Measurements from ENCODE around the gene TMEM14A.
A peak's percentile ranks its signal among the peaks of the same experiment; 100 is the strongest.
"Not testable (repeated sequence)": the region's sequence is repeated elsewhere in the genome, so short reads cannot be mapped to it uniquely, and the experiment has no call there.

TMEM14A gene

DNA sequence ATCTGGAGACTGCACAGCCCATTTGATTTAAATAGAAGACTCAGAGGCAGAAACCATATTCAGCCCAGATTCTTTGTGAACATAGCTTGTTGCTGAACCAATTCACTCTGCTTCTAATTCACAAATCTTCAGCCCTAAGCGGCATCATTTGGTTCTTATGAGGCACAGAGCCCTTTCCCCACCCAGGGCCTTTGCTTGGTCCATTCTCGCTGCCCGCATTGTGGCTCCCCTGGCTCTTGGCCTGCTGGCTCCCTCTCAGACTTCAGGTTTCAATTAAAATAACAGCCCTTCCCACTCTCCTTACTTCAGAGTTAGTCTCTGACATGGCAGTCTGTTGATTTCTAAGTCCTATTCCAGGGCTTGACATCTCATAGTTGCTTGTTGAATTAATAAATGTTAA is 9.4 kb upstream of the TMEM14A start:
- DNase-seq = no peak

DNA sequence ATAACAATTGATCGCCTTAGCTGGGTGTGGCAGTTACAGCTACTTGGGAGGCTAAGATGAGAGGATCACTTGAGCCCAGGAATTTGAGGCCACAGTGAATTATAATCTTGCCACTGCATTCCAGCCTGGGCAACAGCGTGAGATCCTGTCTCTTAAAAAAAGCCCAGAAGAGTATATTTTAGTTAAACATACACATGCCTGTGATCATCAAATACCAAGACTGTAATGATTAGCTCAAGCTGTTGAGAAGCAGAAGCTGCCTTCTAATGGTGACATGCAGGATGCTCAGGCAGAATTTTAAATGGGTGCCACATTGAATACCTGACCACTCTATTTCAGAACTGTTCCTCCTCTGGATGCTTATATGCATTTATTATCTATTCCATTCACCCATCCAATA is 8.9 kb upstream of the TMEM14A start:
- DNase-seq = no peak

DNA sequence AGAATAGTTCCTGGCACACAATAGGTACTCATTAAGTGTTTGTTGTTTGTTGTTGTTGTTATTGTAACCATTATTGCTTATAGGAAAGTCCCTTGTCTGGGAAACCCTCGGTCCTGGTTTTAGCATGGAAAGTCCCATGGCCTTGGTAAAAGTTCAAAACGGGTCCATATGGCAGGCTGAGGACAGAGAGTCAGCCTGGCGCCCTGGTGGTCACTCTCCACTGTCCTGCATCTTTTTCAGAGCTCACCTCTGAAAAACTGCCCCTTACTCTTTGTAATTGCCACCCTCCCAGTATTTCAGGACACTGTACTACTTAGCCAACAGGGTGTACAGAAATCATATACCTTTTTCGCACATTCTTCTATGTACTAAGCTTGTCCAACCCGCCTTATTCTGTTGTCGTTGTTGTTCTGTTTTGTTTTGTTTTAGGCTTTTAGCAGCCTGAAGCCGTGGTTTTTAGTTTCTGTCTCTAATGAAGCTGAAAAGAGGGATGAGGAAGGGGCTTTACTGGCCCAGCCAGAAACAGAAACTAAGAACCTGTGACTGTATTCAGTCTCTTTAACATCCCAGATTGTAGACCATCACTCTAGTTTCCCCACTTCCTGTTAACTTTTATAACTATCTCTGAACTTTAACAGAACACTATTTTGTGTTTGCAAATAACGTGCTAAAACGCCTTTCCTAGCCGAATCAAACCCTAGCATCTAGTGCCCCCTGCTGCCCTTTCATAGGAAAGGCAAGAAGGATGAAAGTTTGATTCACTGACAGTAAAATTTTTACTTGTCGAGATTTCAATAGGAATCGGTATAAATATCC is 7.6 kb upstream of the TMEM14A start:
- DNase-seq = peak; percentile 52

DNA sequence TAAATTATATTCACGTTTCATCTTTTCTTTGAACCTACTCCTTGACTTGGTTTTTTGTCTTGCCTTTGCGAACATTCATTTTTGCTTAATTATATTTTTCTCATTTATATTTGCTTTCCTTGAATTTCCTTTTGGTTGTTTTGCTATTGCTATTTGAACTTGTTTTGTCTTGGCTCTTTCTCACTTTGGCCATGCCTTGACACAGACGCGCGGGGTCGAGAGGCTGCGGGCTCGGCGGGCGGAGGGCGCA is 7.1 kb upstream of the TMEM14A start:
- DNase-seq = no peak

DNA sequence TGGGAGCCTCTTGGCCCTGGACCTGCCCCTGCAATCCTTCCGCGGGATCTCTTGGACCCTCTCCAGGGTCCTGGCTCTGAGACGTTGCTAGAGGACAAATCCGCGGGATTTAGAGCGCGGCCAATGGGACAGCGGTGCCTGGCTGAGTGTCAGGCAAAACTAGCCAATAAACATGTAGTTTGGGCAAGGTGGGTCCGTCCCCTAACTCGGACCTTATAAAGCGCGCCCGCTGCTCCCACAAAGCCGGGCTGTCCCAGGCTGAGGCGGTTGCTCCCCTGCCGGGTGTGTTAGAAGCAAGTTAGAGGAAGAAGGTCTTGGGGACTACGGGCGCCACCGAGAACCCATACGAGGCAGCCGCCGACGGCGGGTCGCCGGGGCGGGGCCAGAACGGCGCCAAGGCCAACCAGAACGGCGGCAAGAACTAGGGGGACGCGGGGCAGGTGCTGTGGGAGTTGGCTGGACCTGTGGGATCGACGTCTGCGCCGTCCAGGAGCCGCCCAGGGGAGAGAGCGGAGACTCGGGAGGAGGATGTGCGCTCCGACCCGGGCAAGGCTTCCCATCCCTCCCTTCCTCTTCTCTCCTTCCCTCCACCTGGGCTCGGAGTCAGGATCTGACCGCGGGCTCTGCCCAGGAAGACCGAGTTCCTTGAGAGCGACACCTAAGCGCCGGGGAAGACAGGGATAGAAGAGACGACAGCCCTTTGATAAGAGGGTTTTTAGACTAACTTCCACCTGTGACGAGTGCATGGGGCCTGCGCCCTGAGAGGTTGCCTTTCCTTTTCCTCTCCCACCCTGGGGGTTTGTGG is 6.5 kb upstream of the TMEM14A start:
- peak; percentile 94 for DNase-seq

DNA sequence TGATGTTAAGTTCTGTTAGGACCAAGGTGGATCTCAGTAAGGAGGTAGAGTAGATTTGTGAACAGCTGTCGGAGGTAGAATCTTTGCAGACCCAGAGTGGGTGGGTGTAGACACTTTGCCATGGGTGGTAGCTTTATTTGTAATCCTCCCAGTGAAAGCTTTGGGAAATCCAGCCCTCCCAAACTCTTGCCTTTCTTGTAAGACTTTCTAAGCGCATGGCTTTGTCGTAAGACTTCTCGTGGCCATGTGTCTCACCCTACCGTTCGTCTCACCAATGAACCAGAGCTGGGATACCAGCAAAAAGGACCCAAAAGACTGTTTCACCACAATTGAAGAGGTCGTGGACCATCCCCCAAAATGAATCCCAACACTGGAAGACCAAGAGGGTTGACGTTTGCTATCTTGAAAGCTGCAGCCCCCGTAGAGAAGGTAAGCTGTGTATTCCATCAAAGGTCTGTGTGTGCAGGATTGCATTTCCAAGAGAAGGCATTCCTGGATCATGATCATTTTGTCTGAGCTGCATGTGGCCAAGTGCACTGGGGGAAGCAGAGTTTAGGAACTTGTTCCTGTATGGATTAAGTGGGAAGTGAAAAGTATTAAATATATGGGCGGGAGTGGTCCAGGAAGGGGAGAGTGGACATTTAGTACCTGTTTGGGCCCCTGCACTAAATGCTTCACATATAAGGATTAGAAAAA is 5.8 kb upstream of the TMEM14A start:
- DNase-seq = no peak

DNA sequence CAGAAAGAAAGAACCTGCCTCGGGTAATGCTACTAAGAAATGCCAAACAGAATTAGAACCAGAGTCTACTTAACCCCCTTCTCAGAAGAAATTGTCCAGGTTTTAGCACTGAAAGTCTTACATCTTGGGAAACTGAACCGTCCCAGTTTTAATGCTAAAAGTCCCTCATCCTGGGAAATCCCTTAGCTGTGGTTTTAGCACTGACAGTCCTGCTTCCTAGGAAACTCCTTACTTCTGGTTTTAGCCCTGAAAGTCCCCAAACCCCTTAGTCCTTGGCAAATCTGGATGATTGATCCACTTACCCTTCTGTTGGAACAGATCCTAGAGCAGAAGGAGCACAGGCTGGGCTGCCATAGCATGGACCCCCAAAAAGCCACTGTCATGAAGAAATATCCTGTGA is 4.8 kb upstream of the TMEM14A start:
- DNase-seq = no peak

DNA sequence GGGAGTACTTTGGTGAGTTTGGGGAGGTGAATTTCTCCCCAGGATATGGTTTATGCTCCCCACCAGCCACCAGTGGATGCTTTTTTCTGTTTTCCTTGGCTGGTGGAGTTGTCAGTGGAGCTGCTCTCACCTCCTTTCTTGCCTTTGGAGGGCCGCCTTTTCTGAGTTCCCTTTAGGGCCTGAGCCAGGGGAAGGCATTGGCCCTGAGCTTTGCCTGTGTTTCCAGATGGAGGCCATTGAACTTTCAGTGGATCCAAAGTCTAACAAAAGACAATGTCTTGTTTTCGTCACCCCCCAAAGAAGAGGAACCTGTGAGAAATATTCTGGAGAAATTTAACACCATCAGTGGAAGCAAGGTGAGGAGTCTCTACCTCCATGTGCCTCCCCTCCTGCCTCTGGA is 4.4 kb upstream of the TMEM14A start:
- DNase-seq = no peak

DNA sequence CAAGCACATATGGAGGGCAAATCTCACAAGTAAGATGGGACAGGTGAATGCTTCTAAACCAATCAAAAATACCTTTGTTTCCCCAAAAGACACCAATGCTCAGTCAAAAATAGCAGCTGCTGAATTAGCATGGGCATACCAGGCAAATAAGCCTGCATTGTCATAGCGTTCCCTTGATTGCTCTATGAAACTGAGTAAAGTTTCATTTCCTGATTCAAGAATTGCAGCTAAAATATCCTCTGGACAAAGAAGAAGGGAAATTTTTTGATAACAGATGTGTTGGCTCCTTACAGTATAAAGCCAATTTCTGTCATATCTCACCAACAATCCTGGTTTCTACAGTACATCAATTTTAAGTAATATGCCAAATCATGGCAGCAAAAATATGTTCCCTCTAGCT is 3.3 kb upstream of the TMEM14A start:
- DNase-seq = no peak

DNA sequence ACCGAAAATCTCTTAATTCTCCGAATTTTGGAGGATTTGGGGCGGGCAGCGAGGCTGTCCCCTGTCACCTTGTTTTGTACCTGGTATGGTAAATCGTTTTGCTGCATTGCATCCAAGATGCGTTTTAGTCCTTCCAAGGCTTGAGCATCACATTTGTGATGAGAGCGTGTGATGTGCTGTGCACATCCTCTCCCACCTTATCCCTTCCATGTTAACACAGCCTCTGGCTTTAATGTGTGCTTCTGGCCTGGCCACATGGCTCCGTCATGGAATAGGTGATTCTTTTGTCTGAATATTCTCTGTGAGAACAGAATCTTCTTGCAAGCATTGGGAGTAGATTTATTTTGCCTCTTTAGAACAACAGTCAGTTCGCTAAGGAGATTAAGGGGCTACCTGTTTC is 763 bp downstream of the TMEM14A start:
- no peak for DNase-seq

DNA sequence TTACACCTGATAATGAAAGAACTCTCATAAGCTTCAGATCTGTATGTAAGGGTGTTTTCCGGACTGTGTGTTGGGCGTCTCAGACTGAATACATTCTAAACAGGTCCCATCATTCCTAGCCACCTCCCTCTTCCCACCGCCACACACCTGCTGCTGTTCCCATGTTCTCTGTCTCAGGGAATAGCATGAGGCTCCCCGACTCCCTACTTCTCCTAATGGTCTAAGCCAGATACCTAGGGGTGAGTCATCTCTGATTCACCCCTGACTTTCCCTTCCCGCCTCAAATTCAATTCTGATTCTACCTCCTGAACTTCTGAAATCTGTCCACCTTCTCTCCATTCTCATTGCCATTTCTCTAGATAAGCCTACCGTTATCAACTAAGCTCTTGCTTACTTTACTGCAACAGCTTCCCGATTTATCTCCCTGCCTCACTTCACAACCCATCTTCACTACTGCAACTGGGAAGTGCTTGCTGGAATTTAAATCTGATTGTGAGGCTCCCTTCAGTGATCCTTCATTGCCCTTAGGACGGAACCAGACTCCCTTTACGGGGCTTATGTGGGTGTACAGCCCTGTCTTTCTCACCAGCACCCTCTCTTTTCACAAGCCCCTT is 1.6 kb downstream of the TMEM14A start:
- no peak for DNase-seq

DNA sequence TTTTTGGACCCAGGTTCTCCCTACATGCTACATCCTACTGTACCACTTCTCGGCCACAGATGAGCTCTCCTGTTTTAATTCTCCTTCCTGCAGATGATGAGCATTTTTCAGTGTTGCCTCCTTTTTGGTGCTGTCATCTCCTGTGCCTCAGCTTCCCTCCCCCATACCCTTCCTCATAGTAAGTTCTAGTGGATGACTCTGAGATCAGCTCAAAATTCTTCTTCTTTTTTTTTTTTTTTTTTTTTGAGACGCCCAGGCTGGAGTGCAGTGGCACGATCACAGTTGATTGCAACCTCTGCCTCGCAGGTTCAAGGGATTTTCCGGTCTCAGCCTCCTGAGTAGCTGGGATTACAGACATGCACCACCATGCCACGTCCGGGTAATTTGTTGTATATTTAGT is 3.8 kb downstream of the TMEM14A start:
- DNase-seq = no peak

DNA sequence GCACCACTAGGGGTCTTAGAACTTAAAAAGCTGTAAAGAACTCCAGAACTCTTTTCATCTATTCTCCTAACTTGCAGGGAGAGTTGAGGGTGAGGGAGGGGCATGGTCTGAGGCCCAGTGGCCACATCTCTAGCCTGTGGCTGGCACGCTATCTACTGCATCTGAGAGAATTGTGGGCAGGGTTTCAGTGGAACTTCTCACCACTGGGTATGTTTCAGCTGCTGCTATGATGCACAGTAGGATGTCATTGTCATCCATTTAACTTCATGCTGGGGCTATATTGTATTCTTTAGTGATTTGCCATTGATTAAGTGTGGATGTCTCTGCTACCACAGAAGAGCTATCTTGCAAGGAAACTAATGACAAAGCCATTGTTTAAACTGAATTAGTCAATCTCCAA is 4.5 kb downstream of the TMEM14A start:
- DNase-seq = no peak

DNA sequence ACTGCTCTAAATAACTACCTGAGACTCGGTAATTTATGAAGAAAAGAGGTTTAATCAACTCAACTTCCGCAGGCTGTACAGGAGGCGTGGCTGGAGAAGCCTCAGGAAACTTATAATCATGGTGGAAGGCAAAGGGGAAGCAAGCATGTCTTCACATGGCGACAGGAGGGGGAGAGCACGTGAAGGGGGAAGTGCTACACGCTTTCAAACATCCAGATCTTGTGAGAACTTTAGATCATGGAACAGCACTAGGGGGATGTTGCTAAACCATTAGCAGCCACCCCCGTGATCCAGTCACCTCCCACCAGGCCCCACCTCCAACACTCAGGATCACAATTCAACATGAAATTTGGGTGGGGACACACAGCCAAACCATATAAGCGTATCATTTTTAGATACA is 5.7 kb downstream of the TMEM14A start:
- not testable (repeated sequence) for DNase-seq

DNA sequence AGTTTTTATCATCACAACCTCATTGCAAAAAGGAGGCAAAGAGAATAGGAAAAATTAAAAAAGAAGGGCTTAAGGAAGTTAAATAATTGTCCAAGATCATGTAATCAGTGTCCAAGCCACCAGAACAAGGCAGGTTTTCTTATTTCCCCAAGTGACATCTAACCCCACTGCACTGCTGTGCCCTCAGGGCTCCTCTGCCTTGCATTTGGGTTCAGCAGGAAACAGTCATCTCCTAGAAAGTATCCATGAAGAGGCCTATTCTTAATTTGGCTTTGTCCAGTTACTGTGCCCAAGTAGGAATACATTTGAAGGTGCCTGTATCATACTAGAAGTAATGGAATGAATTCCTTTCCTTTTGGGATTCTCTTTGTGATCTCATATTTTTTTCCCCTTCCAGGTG is 10.5 kb downstream of the TMEM14A start:
- DNase-seq = no peak

DNA sequence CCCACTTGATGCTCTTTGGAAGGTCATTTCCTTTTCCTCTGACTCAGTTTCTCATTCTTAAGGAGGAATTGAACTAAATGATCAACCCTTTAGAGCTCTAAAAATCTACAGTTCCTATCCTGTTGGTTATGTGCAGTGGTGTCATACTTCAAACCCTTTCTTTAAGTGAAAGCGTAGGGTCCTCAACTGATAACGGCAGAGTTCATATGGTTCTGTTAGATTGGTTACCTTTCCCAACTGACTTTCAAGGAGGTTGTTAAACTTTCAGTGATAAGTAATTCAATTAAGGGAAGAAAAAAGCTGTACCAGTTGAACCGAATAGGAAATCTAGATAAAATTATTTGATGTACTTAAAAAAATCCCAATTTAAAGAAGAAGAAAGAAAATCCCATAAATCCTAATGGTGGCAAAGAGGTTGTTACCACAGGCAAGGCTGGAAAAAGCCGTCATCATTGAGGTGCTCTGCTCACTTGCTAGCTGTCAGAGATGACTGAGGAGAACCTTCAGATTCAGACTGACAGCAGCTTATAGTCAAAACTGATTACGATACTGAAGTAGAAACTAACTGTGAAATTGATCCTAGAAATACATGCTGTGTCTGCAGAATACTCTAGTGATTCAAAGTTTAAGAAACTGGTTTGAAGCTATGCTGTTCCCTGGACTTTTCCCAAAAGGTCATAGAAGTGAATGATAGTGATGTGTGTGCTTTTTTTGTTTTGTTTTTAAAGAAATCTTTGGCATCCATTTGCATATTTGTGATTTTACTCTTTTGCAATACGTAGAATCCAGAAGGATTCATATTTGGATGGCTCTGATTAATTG is 16.2 kb downstream of the TMEM14A start:
- DNase-seq = no peak

DNA sequence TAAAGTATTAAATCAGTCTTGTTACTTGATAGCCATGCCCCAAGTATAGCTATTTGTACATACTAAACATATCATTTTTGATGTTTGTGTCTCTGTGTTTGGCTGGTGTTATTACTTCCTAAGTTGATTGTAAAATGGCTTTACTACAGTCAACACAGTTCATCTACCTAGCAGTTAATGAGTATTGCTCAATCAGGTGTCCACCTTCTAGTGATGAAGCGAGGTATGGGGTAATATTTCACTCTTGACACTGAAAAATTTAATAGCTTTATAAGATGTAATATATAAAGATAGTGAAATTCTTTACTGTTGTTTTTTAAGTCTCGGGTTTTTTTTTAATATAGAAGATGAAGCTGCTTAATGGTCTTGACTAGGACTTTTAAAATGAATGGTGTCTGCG is 18.9 kb downstream of the TMEM14A start:
- no peak for DNase-seq

DNA sequence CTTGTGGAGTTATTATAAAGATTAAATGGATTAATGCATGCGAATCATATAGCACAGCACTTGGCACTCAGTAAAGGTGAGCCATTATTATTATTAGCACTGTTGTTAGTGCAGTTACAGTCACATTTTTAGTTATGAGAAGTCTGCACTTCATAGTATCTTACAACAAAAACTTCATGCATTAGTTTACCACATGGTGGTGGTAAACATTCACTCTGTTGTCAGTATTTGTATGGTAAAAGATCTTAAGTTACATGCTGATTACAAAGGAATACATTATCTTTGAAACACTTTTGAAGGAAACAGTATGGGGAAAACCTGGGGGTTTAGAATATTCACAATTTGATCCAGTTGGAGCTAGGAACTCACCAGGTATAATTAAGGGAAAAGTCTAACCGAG is 20.8 kb downstream of the TMEM14A start:
- DNase-seq = no peak

DNA sequence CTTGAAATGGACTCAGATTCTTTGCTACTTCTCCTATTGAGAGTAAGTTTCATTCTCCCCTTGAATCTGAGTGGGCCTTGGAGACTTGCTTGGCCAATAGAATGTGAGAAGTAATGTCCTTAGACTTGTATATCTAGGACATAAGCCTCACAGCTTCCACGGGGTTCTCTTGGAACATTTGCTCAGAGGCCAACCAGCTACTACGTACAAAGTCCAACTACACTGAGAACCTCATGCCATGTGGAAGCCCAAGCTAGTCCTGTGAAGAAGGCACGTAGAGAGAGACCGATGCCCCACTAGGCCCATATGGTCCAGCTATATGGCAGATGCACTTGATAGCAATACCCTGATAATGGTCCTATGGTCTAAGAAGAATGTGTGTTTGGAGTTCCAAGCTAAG is 22.9 kb downstream of the TMEM14A start:
- DNase-seq = no peak

DNA sequence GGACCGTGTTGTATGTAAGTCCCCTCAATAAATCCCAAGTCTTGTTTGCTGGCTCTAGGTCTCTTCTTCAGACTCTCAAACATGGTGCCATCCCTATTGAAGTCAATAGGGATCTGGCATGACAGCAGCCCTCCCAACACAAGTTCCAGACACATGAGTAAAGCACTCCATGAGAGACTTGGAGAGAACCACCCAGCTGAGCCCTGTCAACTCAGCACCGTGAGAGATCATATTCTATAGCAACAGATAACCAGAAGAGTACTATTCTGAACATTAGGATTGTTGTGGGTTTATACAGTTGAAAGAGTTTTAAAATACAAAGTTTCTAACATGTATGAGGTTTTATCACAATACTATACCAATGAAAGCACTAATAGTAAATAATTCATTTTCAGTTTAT is 23.5 kb downstream of the TMEM14A start:
- DNase-seq = no peak

DNA sequence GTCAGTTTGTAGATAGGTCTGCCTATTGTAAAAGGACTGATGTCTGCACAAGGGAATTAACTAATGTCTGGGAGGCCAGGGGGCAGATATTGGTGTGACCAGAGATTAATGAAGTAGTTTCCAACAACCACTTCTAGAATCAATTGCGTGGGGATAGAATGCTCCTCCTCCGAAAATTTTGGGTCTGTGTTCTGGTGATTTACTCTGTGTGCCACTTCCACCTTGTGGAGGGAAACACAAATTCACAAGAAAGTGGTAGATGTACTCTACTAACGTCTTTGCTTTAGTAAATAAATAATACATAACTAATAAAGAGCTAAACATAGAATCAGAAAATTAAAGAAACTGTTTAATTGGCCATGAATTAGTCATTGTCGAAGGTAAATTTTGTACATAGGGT is 25.5 kb downstream of the TMEM14A start:
- DNase-seq = no peak

DNA sequence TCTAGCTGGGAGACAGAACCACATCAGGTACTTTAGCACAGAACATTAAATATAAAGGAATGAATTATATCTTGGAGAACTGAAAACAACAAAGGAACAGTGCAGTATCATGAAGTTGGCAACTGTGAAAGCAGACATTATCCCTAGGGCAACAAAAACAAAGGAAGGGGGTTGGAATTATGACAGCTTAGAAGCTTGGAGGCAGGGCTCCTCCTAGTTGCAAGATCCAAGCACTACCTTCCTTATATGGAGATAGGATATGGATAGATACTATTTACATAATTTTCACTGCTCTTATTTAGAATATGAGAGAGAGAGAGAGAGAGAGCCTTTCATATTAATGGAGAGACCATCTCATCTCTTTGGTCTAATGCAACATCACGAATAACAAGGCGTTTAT is 27.0 kb downstream of the TMEM14A start:
- DNase-seq = no peak

DNA sequence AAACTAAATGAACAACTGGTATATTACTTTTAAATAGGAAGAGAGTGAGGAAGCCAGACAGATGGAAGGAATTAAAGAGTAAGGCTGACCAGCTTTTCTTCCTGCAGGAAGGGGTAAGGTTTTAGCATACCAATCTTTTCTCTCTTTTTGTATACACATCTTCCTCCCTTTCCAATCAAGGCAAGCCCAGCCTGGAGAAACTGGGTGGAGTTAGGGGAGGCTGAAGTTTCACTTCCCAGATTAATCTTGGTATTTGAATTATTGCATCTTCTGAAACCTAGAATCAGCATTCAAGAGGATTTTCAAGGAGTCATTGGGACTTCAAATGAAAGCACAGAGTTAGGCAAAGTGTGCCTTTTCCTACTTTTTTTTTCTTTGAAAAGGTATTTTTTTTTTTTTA is 33.1 kb downstream of the TMEM14A start:
- no peak for DNase-seq
